B cell (primary cell): ENCODE measurements around the gene PLAC1. TPM values are rescaled to one million over a fixed set of nuclear protein-coding genes. Genes with fewer than 3 reads are reported as not detected.

Experiments used
- ATAC-seq: fragments of 200-7000 bp; cut with Tn5 transposase; one replicate; pipeline ENCODE4 v1.10.0; 2021; ENCODE audit warnings: low read depth, mild to moderate bottlenecking, moderate number of reproducible peaks, moderate library complexity
- CTCF ChIA-PET: fragments of 350-600 bp; sonication (Branson Sonifier 250); formaldehyde crosslinking; loops from one replicate; lab custom pipeline; 2021; ENCODE audit warnings: antibody characterized with exemption, inconsistent platforms; lab: Charles Lee
- POLR2A ChIA-PET: fragments of 350-600 bp; sonication (Branson Sonifier 250); formaldehyde crosslinking; loops from one replicate; lab custom pipeline; 2021; ENCODE audit warnings: antibody characterized with exemption; lab: Charles Lee
- DNase-seq: peaks from one replicate; pipeline ENCODE4 v3.0.0; 2013
- H2AFZ ChIP-seq: 2 replicates; pipeline ENCODE4 v1.6.1; 2012; ENCODE audit warnings: mild to moderate bottlenecking, low read depth, low read length; ENCODE audit not compliant: insufficient read depth, poor library complexity, severe bottlenecking
- H3K27ac ChIP-seq, 2 donors: 1 replicate in 1 of 2; 2 replicates in 1 of 2; pipeline ENCODE4 v1.5.1; 2012 to 2013; ENCODE audit warnings: low read length in 2 of 2, mild to moderate bottlenecking in 2 of 2, moderate library complexity in 1 of 2
- H3K27me3 ChIP-seq, 4 experiments: fragments of 200-600 bp in 1 of 4; sonication (generic) in 1 of 4; replicated peaks in 1 of 4; 1 replicate in 2 of 4; 2 replicates in 2 of 4; pipeline versions ENCODE4 v1.6.1 to v1.7.0; 2013 to 2016; ENCODE audit warnings: low read length in 3 of 4, mild to moderate bottlenecking in 2 of 4, mixed read lengths in 1 of 4, moderate library complexity in 1 of 4; ENCODE audit not compliant: insufficient read depth in 4 of 4, control insufficient read depth in 3 of 4; ENCODE audit errors: control extremely low read depth in 1 of 4
- H3K36me3 ChIP-seq, 2 experiments: replicated peaks in 1 of 2; 1 replicate in 1 of 2; 2 replicates in 1 of 2; pipeline versions ENCODE4 v1.6.1 to v1.7.1; 2013; ENCODE audit warnings: low read length in 1 of 2; ENCODE audit not compliant: insufficient read depth in 2 of 2, control insufficient read depth in 1 of 2; ENCODE audit errors: control extremely low read depth in 1 of 2, extremely low read depth in 1 of 2
- H3K4me1 ChIP-seq, 2 donors: fragments of 200-600 bp in 1 of 2; sonication (generic) in 1 of 2; 1 replicate in 1 of 2; 2 replicates in 1 of 2; pipeline versions ENCODE4 v1.5.1 to v1.6.1; 2013 to 2017; ENCODE audit warnings: low read length in 2 of 2; ENCODE audit not compliant: control insufficient read depth in 2 of 2, insufficient read depth in 2 of 2
- H3K4me2 ChIP-seq: replicated peaks from 2 replicates; pipeline ENCODE3; 2012; ENCODE audit warnings: mild to moderate bottlenecking, low read depth, low read length; ENCODE audit not compliant: poor library complexity, severe bottlenecking
- H3K4me3 ChIP-seq, 5 experiments: fragments of 200-600 bp in 1 of 5; sonication (generic) in 1 of 5; 1 replicate in 3 of 5; 2 replicates in 2 of 5; pipeline versions ENCODE4 v1.5.1 to v1.7.0; 2011 to 2016; ENCODE audit warnings: low read length in 4 of 5, mild to moderate bottlenecking in 4 of 5, low read depth in 2 of 5, control low read depth in 1 of 5, moderate library complexity in 1 of 5; ENCODE audit not compliant: insufficient read depth in 1 of 5; ENCODE audit errors: control extremely low read depth in 1 of 5, extremely low read depth in 1 of 5
- H3K79me2 ChIP-seq: fragments of 200-600 bp; sonication (generic); one replicate; pipeline ENCODE4 v1.6.0; 2016; ENCODE audit warnings: low read length; ENCODE audit not compliant: control insufficient read depth, insufficient read depth
- H3K9ac ChIP-seq: fragments of 200-600 bp; sonication (generic); 2 replicates; pipeline ENCODE4 v1.6.1; 2017; ENCODE audit warnings: mild to moderate bottlenecking, low read length, moderate library complexity
- H3K9me3 ChIP-seq, 3 donors: one replicate each; pipeline versions ENCODE4 v1.6.1 to v1.7.1; 2013; ENCODE audit warnings: low read length in 2 of 3; ENCODE audit not compliant: control insufficient read depth in 2 of 3, insufficient read depth in 1 of 3; ENCODE audit errors: control extremely low read depth in 1 of 3
- H4K20me1 ChIP-seq: 2 replicates; pipeline ENCODE4 v1.6.0; 2012; ENCODE audit warnings: mild to moderate bottlenecking, low read length; ENCODE audit not compliant: insufficient read depth, control insufficient read depth, poor library complexity, severe bottlenecking
- H3K27ac Mint-ChIP-seq: one replicate; pipeline ENCODE4 v1.8.0; 2021; ENCODE audit warnings: mixed read lengths
- H3K27me3 Mint-ChIP-seq: one replicate; pipeline ENCODE4 v1.8.0; 2021; ENCODE audit warnings: mixed read lengths
- H3K4me1 Mint-ChIP-seq: one replicate; pipeline ENCODE4 v1.8.0; 2021; ENCODE audit warnings: mixed read lengths
- H3K4me3 Mint-ChIP-seq: one replicate; pipeline ENCODE4 v1.8.0; 2021; ENCODE audit warnings: mixed read lengths
- H3K9me3 Mint-ChIP-seq: one replicate; pipeline ENCODE4 v1.8.0; 2022; ENCODE audit warnings: mixed read lengths; ENCODE audit not compliant: insufficient read depth
- CTCF ChIP-seq: fragments of 200-600 bp; IDR thresholded peaks from one replicate; pipeline ENCODE4 v1.8.0; 2022; ENCODE audit warnings: antibody characterized with exemption, mild to moderate bottlenecking
- EZH2 ChIP-seq: IDR thresholded peaks from 2 replicates; pipeline ENCODE4 v1.6.1; 2012; ENCODE audit warnings: borderline replicate concordance, low read depth, mild to moderate bottlenecking, moderate library complexity, low read length; ENCODE audit not compliant: insufficient read depth, poor library complexity, severe bottlenecking
- WGBS: methylation state at CpG from one replicate; pipeline ENCODE4 v1.1.5; 2013; ENCODE audit warnings: missing lambda C conversion rate; ENCODE audit not compliant: insufficient coverage; 5-methylcytosine and 5-hydroxymethylcytosine counted together
- intact Hi-C: fragments of 100-400 bp; cut with micrococcal nuclease; formaldehyde crosslinking; loops from one replicate; pipeline ENCODE4 v1.10.0; 2022
- polyA plus RNA-seq: library from polyadenylated mRNA; depleted of rRNA; stranded (reverse); fragments of >200 nt; gene quantifications from 2 replicates; pipeline ENCODE4 v1.2.3, GENCODE V29; 2012
- total RNA-seq, 2 donors: library from RNA; stranded (reverse); fragments of 120-200 nt in 1 of 2; gene quantifications; 1 replicate in 1 of 2; 2 replicates in 1 of 2; pipeline versions ENCODE4 v1.2.3 to v1.2.4, GENCODE V29; 2013 to 2022

PLAC1 gene
- total and polyA plus RNA-seq, 2 donors (not counting 1 experiment from before 2014, with no cell fraction given): not detected

GRCh38 chrX:134530845-134531244 is 127.4 kb downstream of the PLAC1 start:
- Histone ChIP-seq H3K4me1 (no peaks in the 10 kb centered on the region), H3K79me2 (no peaks in the 10 kb centered on the region), H3K4me2 (no peak overlapping the region), H2AFZ (no peak overlapping the region), H3K27ac (no peak overlapping the region), H3K4me3 (no peak overlapping the region), H3K9ac (no peak overlapping the region), H3K9me3 (no peaks in the 10 kb centered on the region), H3K27me3 (no peaks in the 10 kb centered on the region), H3K36me3 (no peaks in the 10 kb centered on the region), H4K20me1 (no peaks in the 10 kb centered on the region)
- TF ChIP-seq CTCF (no peak), EZH2 (no peak)
- peaks cover 4% of the 10 kb centered on the region for H3K27me3 Mint-ChIP-seq
- no peaks in the 10 kb centered on the region for H3K9me3 Mint-ChIP-seq
- H3K27ac Mint-ChIP-seq: no peak overlapping the region
- DNase-seq (no peak), ATAC-seq (no peak)
- H3K4me3 Mint-ChIP-seq: no peak overlapping the region
- POLR2A ChIA-PET: no interaction called here
- no peaks in the 10 kb centered on the region for H3K4me1 Mint-ChIP-seq
- intact Hi-C loops: no loop called here
- WGBS: 95% methylated on average over 3 of the region's 7 CpGs
- CTCF ChIA-PET: no interaction called here

GRCh38 chrX:134529481-134529880 is 128.8 kb downstream of the PLAC1 start:
- intact Hi-C loops: no loop called here
- no peaks in the 10 kb centered on the region for H3K36me3 ChIP-seq
- no peaks in the 10 kb centered on the region for H4K20me1 ChIP-seq
- DNase-seq (no peak), ATAC-seq (no peak)
- H3K27ac ChIP-seq: no peak overlapping the region
- H3K27me3 ChIP-seq: no peaks in the 10 kb centered on the region
- no peaks in the 10 kb centered on the region for H3K79me2 ChIP-seq
- no peaks in the 10 kb centered on the region for H3K4me1 Mint-ChIP-seq
- no peaks in the 10 kb centered on the region for H3K9me3 Mint-ChIP-seq
- peaks cover 4% of the 10 kb centered on the region for H3K27me3 Mint-ChIP-seq
- ChIA-PET POLR2A (no interaction called here), CTCF (no interaction called here)
- WGBS: 96% methylated on average over 4 of the region's 6 CpGs
- H2AFZ ChIP-seq: no peak overlapping the region
- no peak overlapping the region for H3K9ac ChIP-seq
- H3K9me3 ChIP-seq: no peaks in the 10 kb centered on the region
- no peak for TF ChIP-seq CTCF
- no peak for TF ChIP-seq EZH2
- H3K27ac Mint-ChIP-seq: no peak overlapping the region
- no peak overlapping the region for H3K4me3 Mint-ChIP-seq
- H3K4me2 ChIP-seq: no peak overlapping the region
- no peaks in the 10 kb centered on the region for H3K4me1 ChIP-seq
- H3K4me3 ChIP-seq: no peak overlapping the region
